NT2/D1 (cell line): Measurements from ENCODE around the gene NCS1.

ENCODE experiments used
- SUZ12 ChIP-seq: IDR thresholded peaks from 2 replicates; pipeline ENCODE4 v1.6.1; 2011; ENCODE audit not compliant: insufficient read length, insufficient read depth; ENCODE audit errors: extremely low read depth
- YY1 ChIP-seq: IDR thresholded peaks from 2 replicates; pipeline ENCODE4 v1.6.1; 2011; ENCODE audit not compliant: insufficient read length, insufficient read depth

DNA sequence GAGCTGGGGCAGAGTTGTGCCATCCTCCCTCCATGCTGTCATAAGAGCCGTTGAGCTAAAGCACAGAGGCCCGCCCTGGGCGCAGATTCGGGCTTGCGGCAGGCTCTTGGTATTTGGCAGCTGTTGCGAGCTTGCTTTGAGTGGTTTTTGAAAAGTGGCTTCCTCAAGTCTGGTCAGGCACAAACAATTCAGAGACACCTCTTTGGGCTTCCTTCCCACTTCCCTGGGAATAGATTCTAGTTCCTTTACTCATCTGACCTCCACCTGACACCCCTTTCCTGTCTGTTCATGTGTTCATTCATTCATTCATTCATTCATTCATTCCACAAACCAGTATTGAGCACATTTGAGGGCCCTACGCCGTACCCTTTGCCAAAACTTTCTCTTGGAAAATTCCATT lies 27.4 kb downstream of the NCS1 start:
- no peak for TF ChIP-seq SUZ12
- no peak for TF ChIP-seq YY1
